Lung (tissue), 12 donors: ENCODE measurements around the gene PRPF40A. TPM values are rescaled to one million over a fixed set of nuclear protein-coding genes. Genes with fewer than 3 reads are reported as not detected.
"Not testable (repeated sequence)": the region's sequence is repeated elsewhere in the genome, so short reads cannot be mapped to it uniquely, and the experiment has no call there.

ENCODE experiments used
- ATAC-seq: fragments of 200-7000 bp; cut with Tn5 transposase; one replicate; pipeline ENCODE4 v1.9.1; 2020; ENCODE audit warnings: moderate number of reproducible peaks; ENCODE audit not compliant: insufficient read depth, low FRiP score
- DNase-seq, 3 donors: peaks; one replicate each; pipeline ENCODE4 v3.0.0-alpha.2; 2013 to 2017
- H3K27ac ChIP-seq, 2 donors: one replicate each; pipeline ENCODE4 v1.5.1; 2013; ENCODE audit warnings: mild to moderate bottlenecking in 2 of 2, moderate library complexity in 2 of 2, control low read depth in 1 of 2, inconsistent platforms in 1 of 2, low read depth in 1 of 2, low read length in 1 of 2
- H3K27me3 ChIP-seq, 3 donors: one replicate each; pipeline ENCODE4 v1.5.1; 2013; ENCODE audit warnings: low read length in 2 of 3; ENCODE audit not compliant: control insufficient read depth in 3 of 3, insufficient read depth in 3 of 3
- H3K36me3 ChIP-seq, 4 donors: one replicate each; pipeline ENCODE4 v1.5.1; 2013; ENCODE audit warnings: low read length in 4 of 4, mild to moderate bottlenecking in 1 of 4, moderate library complexity in 1 of 4; ENCODE audit not compliant: control insufficient read depth in 4 of 4, insufficient read depth in 4 of 4
- H3K4me1 ChIP-seq, 5 donors: one replicate each; pipeline ENCODE4 v1.5.1; 2013; ENCODE audit warnings: low read length in 5 of 5, mild to moderate bottlenecking in 2 of 5, moderate library complexity in 1 of 5; ENCODE audit not compliant: control insufficient read depth in 5 of 5, insufficient read depth in 5 of 5
- H3K4me3 ChIP-seq: one replicate; pipeline ENCODE4 v1.5.1; 2013; ENCODE audit warnings: mild to moderate bottlenecking, control low read depth, moderate library complexity
- H3K9ac ChIP-seq, 2 donors: one replicate each; pipeline ENCODE4 v1.5.1; 2013; ENCODE audit warnings: low read length in 2 of 2, control low read depth in 1 of 2; ENCODE audit not compliant: insufficient read depth in 1 of 2
- H3K9me3 ChIP-seq, 4 donors: one replicate each; pipeline ENCODE4 v1.5.1; 2013; ENCODE audit warnings: low read length in 3 of 4, mild to moderate bottlenecking in 1 of 4, moderate library complexity in 1 of 4; ENCODE audit not compliant: control insufficient read depth in 4 of 4, insufficient read depth in 3 of 4
- CTCF ChIP-seq: IDR thresholded peaks from 2 replicates; pipeline ENCODE4 v1.5.1; 2012; ENCODE audit warnings: mild to moderate bottlenecking; ENCODE audit errors: control extremely low read depth, extremely low read depth
- WGBS, 2 donors: extraction: QIAGEN DNeasy Blood & Tissue Kit; methylation state at CpG; one replicate each; pipeline ENCODE4 v1.1.7; 2013; 5-methylcytosine and 5-hydroxymethylcytosine counted together
- polyA plus RNA-seq, 2 donors: library from polyadenylated mRNA; stranded (reverse); fragments of 200-250 nt; gene quantifications; one replicate each; pipeline ENCODE4 v1.2.1, GENCODE V29; 2013
- total RNA-seq, 2 donors: library from RNA; depleted of rRNA in 1 of 2; stranded (reverse); fragments of >200 nt in 1 of 2; gene quantifications; one replicate each; pipeline ENCODE4 v1.2.1, GENCODE V29; 2014 to 2021
- donor health status: control.
- donor health status: control.
- donor health status: Bipolar disorder and iron deficiency.
- donor health status: healthy.
- donor health status: DM: yes; HTN: yes; CAD: no.

The PRPF40A gene
- total and polyA plus RNA-seq, 4 donors = 20.1 to 131 (median 58.6) TPM

GRCh38 chr2:152738438-152738837, 21.2 kb upstream of the PRPF40A start:
- no peak for TF ChIP-seq CTCF
- ATAC-seq (no peak), DNase-seq (no peak)
- H3K36me3 ChIP-seq = peaks cover 3 to 16% (median 5%) of the 10 kb centered on the region in 4 donors
- no peak overlapping the region for H3K4me3 ChIP-seq
- no peak overlapping the region for H3K27ac ChIP-seq
- H3K9ac ChIP-seq = no peak overlapping the region
- no peaks in the 10 kb centered on the region for H3K9me3 ChIP-seq
- no peaks in the 10 kb centered on the region for H3K4me1 ChIP-seq
- H3K27me3 ChIP-seq = no peaks in the 10 kb centered on the region
- 97 to 100% methylated on average over 2 of the region's 2 CpGs for WGBS, 2 donors

- not testable (repeated sequence) for H3K27ac ChIP-seq, DNase-seq, H3K27me3 ChIP-seq, H3K9ac ChIP-seq, H3K4me3 ChIP-seq, ATAC-seq, H3K4me1 ChIP-seq, H3K9me3 ChIP-seq
- WGBS, 2 donors = 89 to 91% methylated on average over 1 of the region's 1 CpG
- peaks cover 3 to 13% (median 5%) of the 10 kb centered on the region in 4 donors for H3K36me3 ChIP-seq
Measured at GRCh38 chr2:152737509-152737908, 20.2 kb upstream of the PRPF40A start.

DNA sequence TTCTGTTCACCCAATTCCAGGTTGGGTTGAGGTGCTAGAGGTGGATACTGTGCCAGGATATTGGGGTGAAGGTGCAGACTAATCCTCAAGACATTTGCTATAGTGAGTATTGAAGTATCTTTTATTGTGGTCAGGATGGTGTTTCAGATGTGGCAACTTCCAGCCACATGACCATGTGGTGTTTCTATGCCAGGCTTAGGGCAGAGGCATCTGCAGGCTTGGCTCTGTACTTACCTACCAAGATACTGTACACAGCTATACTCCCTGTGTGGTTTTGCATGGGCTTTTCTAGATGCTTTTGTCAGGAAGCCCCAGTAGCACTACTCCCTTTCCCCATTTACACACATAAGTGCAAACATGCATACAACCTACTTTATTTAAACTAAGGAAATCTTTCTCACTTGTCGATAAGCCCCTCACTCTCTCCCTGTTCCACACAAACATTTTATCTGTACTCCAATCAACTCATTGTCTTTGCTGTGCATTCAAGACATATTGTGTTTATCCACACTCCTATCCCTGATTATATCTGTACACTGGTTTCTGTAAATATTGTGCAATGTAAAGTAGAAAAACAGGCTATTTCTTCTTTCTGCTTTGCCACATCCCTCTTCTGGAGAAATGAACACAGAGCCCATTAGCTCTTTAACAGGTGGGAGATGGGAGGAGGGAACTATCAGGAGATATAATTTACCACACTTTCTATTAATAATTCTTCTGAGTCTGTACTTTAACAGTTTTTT, 13.5 kb upstream of the PRPF40A start:
- Histone ChIP-seq H3K36me3 (peaks cover 0 to 6% (median under 1%) of the 10 kb centered on the region in 4 donors), H3K9me3 (no peaks in the 10 kb centered on the region), H3K9ac (no peak overlapping the region), H3K27ac (no peak overlapping the region), H3K4me3 (no peak overlapping the region), H3K27me3 (no peaks in the 10 kb centered on the region), H3K4me1 (no peaks in the 10 kb centered on the region)
- no peak for DNase-seq
- TF ChIP-seq CTCF = no peak
- WGBS, 2 donors = 63 to 67% methylated on average over 1 of the region's 1 CpG
- peak; percentile 47 for ATAC-seq

GRCh38 chr2:152729844-152730243, 12.6 kb upstream of the PRPF40A start:
- Histone ChIP-seq H3K27ac (no peak overlapping the region), H3K4me3 (no peak overlapping the region), H3K4me1 (no peaks in the 10 kb centered on the region), H3K9me3 (no peaks in the 10 kb centered on the region), H3K9ac (no peak overlapping the region), H3K36me3 (peaks cover 0 to 6% (median under 1%) of the 10 kb centered on the region in 4 donors), H3K27me3 (no peaks in the 10 kb centered on the region)
- 59 to 74% methylated on average over 2 of the region's 2 CpGs for WGBS, 2 donors
- TF ChIP-seq CTCF = no peak
- DNase-seq (no peak), ATAC-seq (no peak)
